ENCODE data around the gene GATA6.

DNA sequence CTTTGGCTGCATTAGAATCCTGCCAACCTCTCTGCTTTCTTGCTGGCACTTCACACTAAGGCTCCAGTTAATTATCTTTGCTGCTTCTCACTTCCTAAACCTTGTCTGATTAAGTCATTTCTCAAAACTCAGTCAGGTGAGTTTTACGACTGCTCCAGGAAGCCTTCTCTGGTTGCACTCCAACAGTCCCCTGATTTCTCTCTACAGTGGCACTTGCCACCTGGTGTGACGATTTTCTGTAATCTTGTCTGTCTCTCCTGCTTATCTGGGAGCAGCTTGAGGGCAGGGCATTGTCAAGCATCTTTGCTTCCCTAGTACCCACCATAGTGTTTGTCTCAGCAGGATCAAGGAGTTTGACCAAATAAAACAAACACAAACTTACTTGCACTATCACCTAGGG, 10.4 kb upstream of the GATA6 start:
- TF ChIP-seq, protein P1, sequence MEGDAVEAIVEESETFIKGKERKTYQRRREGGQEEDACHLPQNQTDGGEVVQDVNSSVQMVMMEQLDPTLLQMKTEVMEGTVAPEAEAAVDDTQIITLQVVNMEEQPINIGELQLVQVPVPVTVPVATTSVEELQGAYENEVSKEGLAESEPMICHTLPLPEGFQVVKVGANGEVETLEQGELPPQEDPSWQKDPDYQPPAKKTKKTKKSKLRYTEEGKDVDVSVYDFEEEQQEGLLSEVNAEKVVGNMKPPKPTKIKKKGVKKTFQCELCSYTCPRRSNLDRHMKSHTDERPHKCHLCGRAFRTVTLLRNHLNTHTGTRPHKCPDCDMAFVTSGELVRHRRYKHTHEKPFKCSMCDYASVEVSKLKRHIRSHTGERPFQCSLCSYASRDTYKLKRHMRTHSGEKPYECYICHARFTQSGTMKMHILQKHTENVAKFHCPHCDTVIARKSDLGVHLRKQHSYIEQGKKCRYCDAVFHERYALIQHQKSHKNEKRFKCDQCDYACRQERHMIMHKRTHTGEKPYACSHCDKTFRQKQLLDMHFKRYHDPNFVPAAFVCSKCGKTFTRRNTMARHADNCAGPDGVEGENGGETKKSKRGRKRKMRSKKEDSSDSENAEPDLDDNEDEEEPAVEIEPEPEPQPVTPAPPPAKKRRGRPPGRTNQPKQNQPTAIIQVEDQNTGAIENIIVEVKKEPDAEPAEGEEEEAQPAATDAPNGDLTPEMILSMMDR (conservative IDR thresholded peaks at IDR 0.05; ENCODE audit: low read depth in 2 of 2) = no peak
- TF ChIP-seq JUNB (IDR thresholded peaks at IDR 0.05; ENCODE audit: unreplicated experiment) (no peak), POLR2AphosphoS5 (IDR thresholded peaks at IDR 0.05; ENCODE audit: low read depth) (no peak), EZH2 (IDR thresholded peaks at IDR 0.05; ENCODE audit: low read depth, unreplicated experiment) (no peak), EZH2phosphoT487 (IDR thresholded peaks at IDR 0.05; ENCODE audit: unreplicated experiment) (no peak), CREB1 (CRISPR knock-in tag; IDR thresholded peaks at IDR 0.05; ENCODE audit: low read depth) (no peak), STAT1 (IDR thresholded peaks at IDR 0.05; ENCODE audit: unreplicated experiment) (no peak)
- TF ChIP-seq, protein P2, sequence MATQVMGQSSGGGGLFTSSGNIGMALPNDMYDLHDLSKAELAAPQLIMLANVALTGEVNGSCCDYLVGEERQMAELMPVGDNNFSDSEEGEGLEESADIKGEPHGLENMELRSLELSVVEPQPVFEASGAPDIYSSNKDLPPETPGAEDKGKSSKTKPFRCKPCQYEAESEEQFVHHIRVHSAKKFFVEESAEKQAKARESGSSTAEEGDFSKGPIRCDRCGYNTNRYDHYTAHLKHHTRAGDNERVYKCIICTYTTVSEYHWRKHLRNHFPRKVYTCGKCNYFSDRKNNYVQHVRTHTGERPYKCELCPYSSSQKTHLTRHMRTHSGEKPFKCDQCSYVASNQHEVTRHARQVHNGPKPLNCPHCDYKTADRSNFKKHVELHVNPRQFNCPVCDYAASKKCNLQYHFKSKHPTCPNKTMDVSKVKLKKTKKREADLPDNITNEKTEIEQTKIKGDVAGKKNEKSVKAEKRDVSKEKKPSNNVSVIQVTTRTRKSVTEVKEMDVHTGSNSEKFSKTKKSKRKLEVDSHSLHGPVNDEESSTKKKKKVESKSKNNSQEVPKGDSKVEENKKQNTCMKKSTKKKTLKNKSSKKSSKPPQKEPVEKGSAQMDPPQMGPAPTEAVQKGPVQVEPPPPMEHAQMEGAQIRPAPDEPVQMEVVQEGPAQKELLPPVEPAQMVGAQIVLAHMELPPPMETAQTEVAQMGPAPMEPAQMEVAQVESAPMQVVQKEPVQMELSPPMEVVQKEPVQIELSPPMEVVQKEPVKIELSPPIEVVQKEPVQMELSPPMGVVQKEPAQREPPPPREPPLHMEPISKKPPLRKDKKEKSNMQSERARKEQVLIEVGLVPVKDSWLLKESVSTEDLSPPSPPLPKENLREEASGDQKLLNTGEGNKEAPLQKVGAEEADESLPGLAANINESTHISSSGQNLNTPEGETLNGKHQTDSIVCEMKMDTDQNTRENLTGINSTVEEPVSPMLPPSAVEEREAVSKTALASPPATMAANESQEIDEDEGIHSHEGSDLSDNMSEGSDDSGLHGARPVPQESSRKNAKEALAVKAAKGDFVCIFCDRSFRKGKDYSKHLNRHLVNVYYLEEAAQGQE (IDR thresholded peaks at IDR 0.05; ENCODE audit: unreplicated experiment) = no peak
- TF ChIP-seq, protein P3, sequence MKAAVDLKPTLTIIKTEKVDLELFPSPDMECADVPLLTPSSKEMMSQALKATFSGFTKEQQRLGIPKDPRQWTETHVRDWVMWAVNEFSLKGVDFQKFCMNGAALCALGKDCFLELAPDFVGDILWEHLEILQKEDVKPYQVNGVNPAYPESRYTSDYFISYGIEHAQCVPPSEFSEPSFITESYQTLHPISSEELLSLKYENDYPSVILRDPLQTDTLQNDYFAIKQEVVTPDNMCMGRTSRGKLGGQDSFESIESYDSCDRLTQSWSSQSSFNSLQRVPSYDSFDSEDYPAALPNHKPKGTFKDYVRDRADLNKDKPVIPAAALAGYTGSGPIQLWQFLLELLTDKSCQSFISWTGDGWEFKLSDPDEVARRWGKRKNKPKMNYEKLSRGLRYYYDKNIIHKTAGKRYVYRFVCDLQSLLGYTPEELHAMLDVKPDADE (IDR thresholded peaks at IDR 0.05) = no peak
